HepG2 (cell line): ENCODE data around the gene HDAC10.

Experiments used
- FOSL1 ChIP-seq: sonication (generic); formaldehyde crosslinking; IDR thresholded peaks from 2 replicates; pipeline ENCODE4 v1.9.0; 2021; ENCODE audit warnings: missing genetic modification reagents, borderline replicate concordance
- GATAD2A ChIP-seq: IDR thresholded peaks from 2 replicates; pipeline ENCODE4 v1.6.1; 2016
- NKX3-1 ChIP-seq: sonication (generic); formaldehyde crosslinking; IDR thresholded peaks from 2 replicates; pipeline ENCODE4 v1.5.0; 2020; ENCODE audit warnings: missing genetic modification reagents
- POLR2A ChIP-seq, 2 experiments: IDR thresholded peaks; 2 replicates each; pipeline ENCODE4 v1.6.1; 2011; ENCODE audit warnings: low read depth in 2 of 2, low read length in 2 of 2, mild to moderate bottlenecking in 1 of 2, moderate library complexity in 1 of 2; ENCODE audit not compliant: insufficient read depth in 1 of 2
- ZFYVE20 ChIP-seq: sonication (generic); formaldehyde crosslinking; IDR thresholded peaks from 2 replicates; pipeline ENCODE4 v1.8.0; 2023; ENCODE audit warnings: low read depth, mild to moderate bottlenecking, moderate library complexity, missing genetic modification reagents, borderline replicate concordance
- ZNF225 ChIP-seq: sonication (generic); formaldehyde crosslinking; IDR thresholded peaks from 2 replicates; pipeline ENCODE4 v1.4.0; 2020; ENCODE audit warnings: mild to moderate bottlenecking, missing genetic modification reagents
- ZNF563 ChIP-seq: sonication (generic); formaldehyde crosslinking; IDR thresholded peaks from 2 replicates; pipeline ENCODE4 v1.8.0; 2022; ENCODE audit warnings: mild to moderate bottlenecking, moderate library complexity, missing genetic modification reagents
- ZNF883 ChIP-seq: sonication (generic); formaldehyde crosslinking; IDR thresholded peaks from 2 replicates; pipeline ENCODE4 v1.5.1; 2020; ENCODE audit warnings: mild to moderate bottlenecking, missing genetic modification reagents; ENCODE audit errors: not compliant biosample characterization
- TF ChIP-seq, protein P1 (sequence below): sonication (generic); formaldehyde crosslinking; IDR thresholded peaks from 2 replicates; pipeline ENCODE4 v1.5.1; 2020; ENCODE audit warnings: mild to moderate bottlenecking, missing genetic modification reagents, moderate library complexity
- TF ChIP-seq, protein P2 (sequence below): sonication (generic); formaldehyde crosslinking; IDR thresholded peaks from 2 replicates; pipeline ENCODE4 v1.9.0; 2021; ENCODE audit warnings: missing genetic modification reagents, mild to moderate bottlenecking, borderline replicate concordance
- TF ChIP-seq, protein P3 (sequence below): sonication (generic); formaldehyde crosslinking; IDR thresholded peaks from 2 replicates; pipeline ENCODE4 v1.5.0; 2020; ENCODE audit warnings: mild to moderate bottlenecking, missing genetic modification reagents, moderate library complexity
- TF ChIP-seq, protein P4 (sequence below): sonication (generic); formaldehyde crosslinking; IDR thresholded peaks from 2 replicates; pipeline ENCODE4 v1.4.0; 2020; ENCODE audit warnings: missing genetic modification reagents
- TF ChIP-seq, protein P5 (sequence below): sonication (generic); formaldehyde crosslinking; conservative IDR thresholded peaks from 2 replicates; pipeline ENCODE4 v1.8.0; 2022; ENCODE audit warnings: mild to moderate bottlenecking, moderate library complexity, missing genetic modification reagents

DNA sequence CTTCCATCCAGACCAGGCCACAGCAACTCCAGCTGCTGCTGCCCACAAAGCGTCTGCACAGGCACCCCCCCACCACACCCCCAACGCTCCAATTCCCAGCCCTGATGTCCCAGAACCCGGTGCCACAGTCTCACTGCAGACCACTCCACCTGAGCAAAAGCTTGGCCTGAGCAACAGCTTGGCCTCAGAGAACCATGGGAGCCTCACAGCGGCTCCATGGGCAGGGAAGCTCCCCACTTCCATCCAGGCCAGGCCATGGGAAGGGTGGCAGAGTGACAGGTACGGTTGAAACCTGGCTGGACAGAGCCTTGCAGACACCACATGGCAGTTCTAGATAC is 43.2 kb upstream of the HDAC10 start:
- TF ChIP-seq, protein P1, sequence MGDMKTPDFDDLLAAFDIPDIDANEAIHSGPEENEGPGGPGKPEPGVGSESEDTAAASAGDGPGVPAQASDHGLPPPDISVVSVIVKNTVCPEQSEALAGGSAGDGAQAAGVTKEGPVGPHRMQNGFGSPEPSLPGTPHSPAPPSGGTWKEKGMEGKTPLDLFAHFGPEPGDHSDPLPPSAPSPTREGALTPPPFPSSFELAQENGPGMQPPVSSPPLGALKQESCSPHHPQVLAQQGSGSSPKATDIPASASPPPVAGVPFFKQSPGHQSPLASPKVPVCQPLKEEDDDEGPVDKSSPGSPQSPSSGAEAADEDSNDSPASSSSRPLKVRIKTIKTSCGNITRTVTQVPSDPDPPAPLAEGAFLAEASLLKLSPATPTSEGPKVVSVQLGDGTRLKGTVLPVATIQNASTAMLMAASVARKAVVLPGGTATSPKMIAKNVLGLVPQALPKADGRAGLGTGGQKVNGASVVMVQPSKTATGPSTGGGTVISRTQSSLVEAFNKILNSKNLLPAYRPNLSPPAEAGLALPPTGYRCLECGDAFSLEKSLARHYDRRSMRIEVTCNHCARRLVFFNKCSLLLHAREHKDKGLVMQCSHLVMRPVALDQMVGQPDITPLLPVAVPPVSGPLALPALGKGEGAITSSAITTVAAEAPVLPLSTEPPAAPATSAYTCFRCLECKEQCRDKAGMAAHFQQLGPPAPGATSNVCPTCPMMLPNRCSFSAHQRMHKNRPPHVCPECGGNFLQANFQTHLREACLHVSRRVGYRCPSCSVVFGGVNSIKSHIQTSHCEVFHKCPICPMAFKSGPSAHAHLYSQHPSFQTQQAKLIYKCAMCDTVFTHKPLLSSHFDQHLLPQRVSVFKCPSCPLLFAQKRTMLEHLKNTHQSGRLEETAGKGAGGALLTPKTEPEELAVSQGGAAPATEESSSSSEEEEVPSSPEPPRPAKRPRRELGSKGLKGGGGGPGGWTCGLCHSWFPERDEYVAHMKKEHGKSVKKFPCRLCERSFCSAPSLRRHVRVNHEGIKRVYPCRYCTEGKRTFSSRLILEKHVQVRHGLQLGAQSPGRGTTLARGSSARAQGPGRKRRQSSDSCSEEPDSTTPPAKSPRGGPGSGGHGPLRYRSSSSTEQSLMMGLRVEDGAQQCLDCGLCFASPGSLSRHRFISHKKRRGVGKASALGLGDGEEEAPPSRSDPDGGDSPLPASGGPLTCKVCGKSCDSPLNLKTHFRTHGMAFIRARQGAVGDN (CRISPR knock-in tag), result peak; percentile 54
- TF ChIP-seq ZNF883 (no peak), ZNF563 (CRISPR knock-in tag) (no peak), ZFYVE20 (CRISPR knock-in tag) (no peak), GATAD2A (CRISPR knock-in tag) (no peak), NKX3-1 (CRISPR knock-in tag) (no peak), FOSL1 (no peak), ZNF225 (no peak), POLR2A (IDR thresholded peaks at IDR 0.05; ENCODE audit: insufficient read depth in 1 of 2, low read depth in 2 of 2, low read length in 2 of 2) (no peak)
- TF ChIP-seq, protein P2, sequence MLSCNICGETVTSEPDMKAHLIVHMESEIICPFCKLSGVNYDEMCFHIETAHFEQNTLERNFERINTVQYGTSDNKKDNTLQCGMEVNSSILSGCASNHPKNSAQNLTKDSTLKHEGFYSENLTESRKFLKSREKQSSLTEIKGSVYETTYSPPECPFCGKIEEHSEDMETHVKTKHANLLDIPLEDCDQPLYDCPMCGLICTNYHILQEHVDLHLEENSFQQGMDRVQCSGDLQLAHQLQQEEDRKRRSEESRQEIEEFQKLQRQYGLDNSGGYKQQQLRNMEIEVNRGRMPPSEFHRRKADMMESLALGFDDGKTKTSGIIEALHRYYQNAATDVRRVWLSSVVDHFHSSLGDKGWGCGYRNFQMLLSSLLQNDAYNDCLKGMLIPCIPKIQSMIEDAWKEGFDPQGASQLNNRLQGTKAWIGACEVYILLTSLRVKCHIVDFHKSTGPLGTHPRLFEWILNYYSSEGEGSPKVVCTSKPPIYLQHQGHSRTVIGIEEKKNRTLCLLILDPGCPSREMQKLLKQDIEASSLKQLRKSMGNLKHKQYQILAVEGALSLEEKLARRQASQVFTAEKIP (CRISPR knock-in tag), result no peak
- TF ChIP-seq, protein P3, sequence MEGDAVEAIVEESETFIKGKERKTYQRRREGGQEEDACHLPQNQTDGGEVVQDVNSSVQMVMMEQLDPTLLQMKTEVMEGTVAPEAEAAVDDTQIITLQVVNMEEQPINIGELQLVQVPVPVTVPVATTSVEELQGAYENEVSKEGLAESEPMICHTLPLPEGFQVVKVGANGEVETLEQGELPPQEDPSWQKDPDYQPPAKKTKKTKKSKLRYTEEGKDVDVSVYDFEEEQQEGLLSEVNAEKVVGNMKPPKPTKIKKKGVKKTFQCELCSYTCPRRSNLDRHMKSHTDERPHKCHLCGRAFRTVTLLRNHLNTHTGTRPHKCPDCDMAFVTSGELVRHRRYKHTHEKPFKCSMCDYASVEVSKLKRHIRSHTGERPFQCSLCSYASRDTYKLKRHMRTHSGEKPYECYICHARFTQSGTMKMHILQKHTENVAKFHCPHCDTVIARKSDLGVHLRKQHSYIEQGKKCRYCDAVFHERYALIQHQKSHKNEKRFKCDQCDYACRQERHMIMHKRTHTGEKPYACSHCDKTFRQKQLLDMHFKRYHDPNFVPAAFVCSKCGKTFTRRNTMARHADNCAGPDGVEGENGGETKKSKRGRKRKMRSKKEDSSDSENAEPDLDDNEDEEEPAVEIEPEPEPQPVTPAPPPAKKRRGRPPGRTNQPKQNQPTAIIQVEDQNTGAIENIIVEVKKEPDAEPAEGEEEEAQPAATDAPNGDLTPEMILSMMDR (CRISPR knock-in tag), result no peak
- TF ChIP-seq, protein P4, sequence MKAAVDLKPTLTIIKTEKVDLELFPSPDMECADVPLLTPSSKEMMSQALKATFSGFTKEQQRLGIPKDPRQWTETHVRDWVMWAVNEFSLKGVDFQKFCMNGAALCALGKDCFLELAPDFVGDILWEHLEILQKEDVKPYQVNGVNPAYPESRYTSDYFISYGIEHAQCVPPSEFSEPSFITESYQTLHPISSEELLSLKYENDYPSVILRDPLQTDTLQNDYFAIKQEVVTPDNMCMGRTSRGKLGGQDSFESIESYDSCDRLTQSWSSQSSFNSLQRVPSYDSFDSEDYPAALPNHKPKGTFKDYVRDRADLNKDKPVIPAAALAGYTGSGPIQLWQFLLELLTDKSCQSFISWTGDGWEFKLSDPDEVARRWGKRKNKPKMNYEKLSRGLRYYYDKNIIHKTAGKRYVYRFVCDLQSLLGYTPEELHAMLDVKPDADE (CRISPR knock-in tag), result no peak
- TF ChIP-seq, protein P5, sequence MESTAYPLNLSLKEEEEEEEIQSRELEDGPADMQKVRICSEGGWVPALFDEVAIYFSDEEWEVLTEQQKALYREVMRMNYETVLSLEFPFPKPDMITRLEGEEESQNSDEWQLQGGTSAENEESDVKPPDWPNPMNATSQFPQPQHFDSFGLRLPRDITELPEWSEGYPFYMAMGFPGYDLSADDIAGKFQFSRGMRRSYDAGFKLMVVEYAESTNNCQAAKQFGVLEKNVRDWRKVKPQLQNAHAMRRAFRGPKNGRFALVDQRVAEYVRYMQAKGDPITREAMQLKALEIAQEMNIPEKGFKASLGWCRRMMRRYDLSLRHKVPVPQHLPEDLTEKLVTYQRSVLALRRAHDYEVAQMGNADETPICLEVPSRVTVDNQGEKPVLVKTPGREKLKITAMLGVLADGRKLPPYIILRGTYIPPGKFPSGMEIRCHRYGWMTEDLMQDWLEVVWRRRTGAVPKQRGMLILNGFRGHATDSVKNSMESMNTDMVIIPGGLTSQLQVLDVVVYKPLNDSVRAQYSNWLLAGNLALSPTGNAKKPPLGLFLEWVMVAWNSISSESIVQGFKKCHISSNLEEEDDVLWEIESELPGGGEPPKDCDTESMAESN (CRISPR knock-in tag), result no peak
